Spleen (tissue), 11 donors: Measurements from ENCODE around the gene SULT1B1. TPM values are rescaled to one million over a fixed set of nuclear protein-coding genes. Genes with fewer than 3 reads are reported as not detected.

ENCODE experiments used
- DNase-seq: peaks from one replicate; pipeline ENCODE4 v3.0.0-alpha.2; 2020
- H3K27ac ChIP-seq, 8 donors: fragments of 200-600 bp; sonication (generic) in 7 of 8; 1 replicate in 4 of 8; 2 replicates in 4 of 8; pipeline versions ENCODE4 v1.5.0 to v1.8.0; 2016 to 2021; ENCODE audit warnings: inconsistent platforms in 4 of 8, mild to moderate bottlenecking in 4 of 8, moderate library complexity in 1 of 8
- H3K27me3 ChIP-seq, 7 donors: fragments of 200-600 bp; sonication (generic) in 6 of 7; replicated peaks in 1 of 7; 1 replicate in 4 of 7; 2 replicates in 3 of 7; pipeline versions ENCODE4 v1.5.0 to v1.8.0; 2016 to 2021; ENCODE audit warnings: inconsistent platforms in 3 of 7, mild to moderate bottlenecking in 1 of 7
- H3K36me3 ChIP-seq, 6 donors: fragments of 200-600 bp; sonication (generic) in 5 of 6; 1 replicate in 4 of 6; 2 replicates in 2 of 6; pipeline versions ENCODE4 v1.5.0 to v1.8.0; 2016 to 2021; ENCODE audit warnings: inconsistent platforms in 2 of 6
- H3K4me1 ChIP-seq, 6 donors: fragments of 200-600 bp; sonication (generic) in 5 of 6; 1 replicate in 3 of 6; 2 replicates in 3 of 6; pipeline versions ENCODE4 v1.5.0 to v1.8.0; 2016 to 2021; ENCODE audit warnings: inconsistent platforms in 3 of 6
- H3K4me3 ChIP-seq, 8 donors: fragments of 200-600 bp; sonication (generic) in 7 of 8; 1 replicate in 4 of 8; 2 replicates in 4 of 8; pipeline versions ENCODE4 v1.5.0 to v1.8.0; 2016 to 2021; ENCODE audit warnings: inconsistent platforms in 4 of 8, mild to moderate bottlenecking in 4 of 8, moderate library complexity in 2 of 8
- H3K9me3 ChIP-seq, 8 donors: fragments of 200-600 bp; sonication (generic) in 7 of 8; 1 replicate in 4 of 8; 2 replicates in 4 of 8; pipeline versions ENCODE4 v1.5.0 to v1.8.0; 2016 to 2021; ENCODE audit warnings: inconsistent platforms in 4 of 8
- POLR2A ChIP-seq, 3 donors: fragments of 450-650 bp; IDR thresholded peaks; one replicate each; pipeline ENCODE4 v1.5.1; 2017; ENCODE audit warnings: antibody characterized with exemption in 3 of 3, mild to moderate bottlenecking in 1 of 3
- POLR2AphosphoS5 ChIP-seq, 3 donors: sonication (generic); formaldehyde crosslinking; IDR thresholded peaks; one replicate each; pipeline ENCODE4 v1.5.1; 2017; ENCODE audit warnings: antibody characterized with exemption in 3 of 3
- WGBS, 5 donors: extraction: QIAGEN DNeasy Blood & Tissue Kit in 3 of 5; methylation state at CpG; one replicate each; pipeline versions ENCODE4 v1.1.5 to v1.1.7; 2013 to 2018; 5-methylcytosine and 5-hydroxymethylcytosine counted together
- intact Hi-C: fragments of 100-400 bp; cut with DNase I; formaldehyde crosslinking; loops from one replicate; pipeline ENCODE4 v1.15.0; 2023; ENCODE audit warnings: low total_unique reads
- polyA plus RNA-seq, 3 donors: library from polyadenylated mRNA; stranded (reverse); fragments of 200-250 nt; gene quantifications; one replicate each; pipeline ENCODE4 v1.2.1, GENCODE V29; 2013
- total RNA-seq, 7 donors: library from RNA; depleted of rRNA in 3 of 7; stranded (reverse); fragments of >200 nt in 3 of 7; fragmentation: NEBNext Ultra II Directional in 4 of 7; extraction: Animal tissue kit (Norgen Biotek cat#: 25700) in 4 of 7; gene quantifications; one replicate each; pipeline versions ENCODE4 v1.1.0 to v1.2.1, GENCODE V29; 2016 to 2021
- TF ChIP-seq, protein P1 (sequence below), 11 experiments: fragments of 200-600 bp in 7 of 11; fragments of 450-650 bp in 4 of 11; sonication (generic) in 4 of 11; IDR thresholded peaks in 8 of 11; conservative IDR thresholded peaks in 3 of 11; 1 replicate in 7 of 11; 2 replicates in 4 of 11; pipeline versions ENCODE4 v1.4.0 to v1.8.0; 2016 to 2021; ENCODE audit warnings: antibody characterized with exemption in 11 of 11, inconsistent platforms in 4 of 11, mild to moderate bottlenecking in 1 of 11
- donor health status: healthy with polysubstance abuse.
- donor health status: DM: no; HTN: no; CAD: no; lungs with moderate emphysema.
- donor health status: DM: no; HTN: no; CAD: no.
- donor health status: Bipolar disorder and iron deficiency.
- donor health status: healthy.
- donor health status: DM: no; HTN: no; CAD: no.
- donor health status: DM: yes; HTN: yes; CAD: no.

Gene SULT1B1
- total and polyA plus RNA-seq, 10 donors, result 1.1 to 53.1 (median 21.9) TPM

DNA sequence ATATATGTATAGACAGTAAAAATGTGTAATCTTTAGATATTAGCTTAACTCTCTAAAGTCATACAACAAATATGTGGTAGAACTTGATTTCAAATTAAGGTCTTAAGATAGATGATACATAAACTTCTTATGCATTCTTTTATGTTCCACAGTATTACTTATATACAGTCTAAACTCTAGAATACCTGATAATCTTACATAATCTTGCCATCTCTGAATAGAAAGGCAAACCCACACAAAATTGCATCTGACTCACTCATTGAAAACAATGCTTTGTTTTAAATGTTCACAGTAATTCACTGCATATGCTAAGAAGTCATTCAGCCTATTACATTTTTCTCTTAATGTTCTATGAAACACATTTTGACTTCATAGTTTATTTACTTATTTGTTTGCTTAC is 10.1 kb downstream of the SULT1B1 start:
- Histone ChIP-seq H3K36me3 (peaks cover 0 to 15% (median 0%) of the 10 kb centered on the region in 6 donors), H3K4me3 (no peak overlapping the region), H3K4me1 (peaks cover 0 to 5% (median 0%) of the 10 kb centered on the region in 6 donors), H3K27ac (peak overlapping the region in 7 of 8 donors; percentile 36 to 84 (median 76)), H3K27me3 (no peaks in the 10 kb centered on the region), H3K9me3 (peaks cover 0 to 33% (median 4%) of the 10 kb centered on the region in 8 donors)
- TF ChIP-seq POLR2A (IDR thresholded peaks at IDR 0.05) (no peak), POLR2AphosphoS5 (IDR thresholded peaks at IDR 0.05) (no peak)
- TF ChIP-seq, protein P1, sequence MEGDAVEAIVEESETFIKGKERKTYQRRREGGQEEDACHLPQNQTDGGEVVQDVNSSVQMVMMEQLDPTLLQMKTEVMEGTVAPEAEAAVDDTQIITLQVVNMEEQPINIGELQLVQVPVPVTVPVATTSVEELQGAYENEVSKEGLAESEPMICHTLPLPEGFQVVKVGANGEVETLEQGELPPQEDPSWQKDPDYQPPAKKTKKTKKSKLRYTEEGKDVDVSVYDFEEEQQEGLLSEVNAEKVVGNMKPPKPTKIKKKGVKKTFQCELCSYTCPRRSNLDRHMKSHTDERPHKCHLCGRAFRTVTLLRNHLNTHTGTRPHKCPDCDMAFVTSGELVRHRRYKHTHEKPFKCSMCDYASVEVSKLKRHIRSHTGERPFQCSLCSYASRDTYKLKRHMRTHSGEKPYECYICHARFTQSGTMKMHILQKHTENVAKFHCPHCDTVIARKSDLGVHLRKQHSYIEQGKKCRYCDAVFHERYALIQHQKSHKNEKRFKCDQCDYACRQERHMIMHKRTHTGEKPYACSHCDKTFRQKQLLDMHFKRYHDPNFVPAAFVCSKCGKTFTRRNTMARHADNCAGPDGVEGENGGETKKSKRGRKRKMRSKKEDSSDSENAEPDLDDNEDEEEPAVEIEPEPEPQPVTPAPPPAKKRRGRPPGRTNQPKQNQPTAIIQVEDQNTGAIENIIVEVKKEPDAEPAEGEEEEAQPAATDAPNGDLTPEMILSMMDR (IDR thresholded peaks at IDR 0.05 in 8 of 11, conservative IDR thresholded peaks at IDR 0.05 in 3 of 11), result no peak
- intact Hi-C loops, result no loop called here
- DNase-seq, result no peak

DNA sequence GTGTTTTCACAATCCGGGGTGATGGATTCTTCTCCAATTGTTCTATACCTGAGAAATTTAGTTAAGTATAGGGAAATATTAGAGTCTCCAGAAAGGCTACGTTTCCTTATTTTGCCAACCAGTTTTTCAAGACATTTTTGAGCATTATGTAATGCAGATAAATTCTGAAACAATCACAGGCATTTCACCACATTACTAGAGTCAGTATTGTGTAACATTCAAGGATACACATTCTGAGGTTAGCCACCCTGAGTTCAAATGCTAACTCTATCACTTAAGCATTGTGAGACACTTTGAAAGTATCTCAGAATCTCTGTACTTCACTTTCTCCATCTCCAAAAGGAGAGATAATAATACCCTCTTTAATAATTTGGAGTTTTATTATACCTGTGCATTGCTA is 10.6 kb downstream of the SULT1B1 start:
- H3K27ac ChIP-seq, result peak overlapping the region in 6 of 8 donors; percentile 36 to 84 (median 77)
- no peak for DNase-seq
- no peaks in the 10 kb centered on the region for H3K4me1 ChIP-seq
- H3K9me3 ChIP-seq, result peaks cover 0 to 33% (median 4%) of the 10 kb centered on the region in 8 donors
- intact Hi-C loops, result no loop called here
- no peak overlapping the region for H3K4me3 ChIP-seq
- no peak for TF ChIP-seq POLR2A (IDR thresholded peaks at IDR 0.05)
- no peaks in the 10 kb centered on the region for H3K27me3 ChIP-seq
- WGBS, 5 donors, result 56 to 87% (median 68%) methylated on average over 2 of the region's 2 CpGs
- H3K36me3 ChIP-seq, result peaks cover 0 to 15% (median 0%) of the 10 kb centered on the region in 6 donors

DNA sequence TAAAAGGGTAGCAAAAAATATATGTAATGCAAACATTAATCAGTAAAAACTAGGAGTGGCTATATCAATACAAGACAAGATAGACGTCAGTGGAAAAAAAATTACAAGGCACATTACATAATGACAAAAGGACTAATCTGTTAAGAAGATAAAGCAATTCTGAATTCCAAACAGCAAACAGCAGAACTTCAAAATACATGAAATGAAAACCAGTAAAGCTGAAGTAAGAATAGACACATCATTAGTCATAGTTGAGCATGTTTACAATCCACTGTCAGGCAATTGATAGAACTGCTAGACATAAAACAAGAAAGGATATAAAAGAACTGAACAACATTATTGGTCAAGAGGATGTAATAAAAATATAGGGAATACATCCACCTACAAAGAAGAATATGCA is 12.2 kb downstream of the SULT1B1 start:
- WGBS, 5 donors, result 52 to 73% (median 61%) methylated on average over 1 of the region's 1 CpG
- TF ChIP-seq, protein P1 (IDR thresholded peaks at IDR 0.05 in 8 of 11, conservative IDR thresholded peaks at IDR 0.05 in 3 of 11), result no peak
- TF ChIP-seq POLR2AphosphoS5 (IDR thresholded peaks at IDR 0.05) (no peak), POLR2A (IDR thresholded peaks at IDR 0.05) (no peak)

DNA sequence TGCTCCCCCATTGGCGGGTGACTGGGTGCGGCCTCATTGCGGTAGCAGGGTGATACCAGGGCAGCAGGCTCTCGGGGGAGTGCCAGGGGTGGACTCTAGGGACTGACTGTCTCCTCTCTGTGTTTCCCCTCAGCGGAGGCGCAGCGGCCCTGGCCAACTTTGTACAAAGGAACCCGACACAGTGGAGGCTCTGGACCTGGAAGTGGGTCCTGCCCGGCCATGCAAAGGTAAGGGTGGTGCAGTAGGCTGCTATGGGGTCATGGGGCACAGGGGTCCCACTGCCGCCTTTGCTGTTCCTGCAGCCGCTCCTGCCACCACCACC is 16.3 kb downstream of the SULT1B1 start:
- WGBS, 5 donors, result 81 to 96% (median 94%) methylated on average over 6 to 11 of the region's 11 CpGs

More for the DNA sequence above, 12.2 kb downstream of the SULT1B1 start:
- Histone ChIP-seq H3K27ac (no peak overlapping the region), H3K9me3 (peaks cover 0 to 42% (median 4%) of the 10 kb centered on the region in 8 donors), H3K4me1 (no peaks in the 10 kb centered on the region), H3K4me3 (no peak overlapping the region), H3K27me3 (no peaks in the 10 kb centered on the region), H3K36me3 (peaks cover 0 to 15% (median 0%) of the 10 kb centered on the region in 6 donors)
- intact Hi-C loops, result no loop called here
- DNase-seq, result no peak

More for the DNA sequence above, 16.3 kb downstream of the SULT1B1 start:
- DNase-seq, result peak; percentile 74
- Histone ChIP-seq H3K27me3 (no peaks in the 10 kb centered on the region), H3K36me3 (peaks cover 0 to 15% (median 0%) of the 10 kb centered on the region in 6 donors), H3K27ac (peak overlapping the region in 1 of 8 donors; percentile 83), H3K4me3 (no peak overlapping the region), H3K4me1 (no peaks in the 10 kb centered on the region), H3K9me3 (peaks cover 0 to 59% (median 9%) of the 10 kb centered on the region in 8 donors)
- intact Hi-C loops, result no loop called here
- TF ChIP-seq POLR2AphosphoS5 (IDR thresholded peaks at IDR 0.05), result peak in 1 of 3 donors; percentile 29
- TF ChIP-seq, protein P1 (IDR thresholded peaks at IDR 0.05 in 8 of 11, conservative IDR thresholded peaks at IDR 0.05 in 3 of 11), result no peak
